A673 (cell line): Measurements from ENCODE around the gene USP15.

Experiments used
- CTCF ChIP-seq: fragments of 300-800, 200-600 bp; sonication (generic); conservative IDR thresholded peaks from 2 replicates; pipeline ENCODE4 v1.5.1; 2017; ENCODE audit warnings: low read depth, mild to moderate bottlenecking, antibody characterized with exemption, low read length, moderate library complexity, mixed read lengths
- EZH2 ChIP-seq: fragments of 200-600 bp; sonication (generic); IDR thresholded peaks from 2 replicates; pipeline ENCODE4 v1.6.1; 2017; ENCODE audit warnings: borderline replicate concordance, low read depth, mild to moderate bottlenecking, mixed read lengths, antibody characterized with exemption, low read length; ENCODE audit not compliant: poor library complexity, severe bottlenecking

GRCh38 chr12:62304560-62304959 lies 44.4 kb downstream of the USP15 start:
- no peak for TF ChIP-seq CTCF
- TF ChIP-seq EZH2: no peak
